Type B pancreatic cell (in vitro differentiated cells): ENCODE results near the gene MLLT1. TPM values are rescaled to one million over a fixed set of nuclear protein-coding genes. Genes with fewer than 3 reads are reported as not detected.

Source experiments
- DNase-seq: peaks from one replicate; pipeline ENCODE4 v3.0.0; 2021; ENCODE audit warnings: mixed read lengths; ENCODE audit not compliant: unreplicated experiment; ENCODE audit errors: extremely low spot score
- H3K27ac Mint-ChIP-seq: 2 replicates; pipeline ENCODE4 v1.8.0; 2021; ENCODE audit warnings: mild to moderate bottlenecking, mixed read lengths
- H3K27me3 Mint-ChIP-seq: 2 replicates; pipeline ENCODE4 v1.8.0; 2021; ENCODE audit warnings: mixed read lengths
- H3K36me3 Mint-ChIP-seq: 2 replicates; pipeline ENCODE4 v1.8.0; 2021; ENCODE audit warnings: mixed read lengths
- H3K4me1 Mint-ChIP-seq: one replicate; pipeline ENCODE4 v1.8.0; 2021; ENCODE audit warnings: mixed read lengths; ENCODE audit not compliant: unreplicated experiment
- H3K4me3 Mint-ChIP-seq: 2 replicates; pipeline ENCODE4 v1.8.0; 2021; ENCODE audit warnings: mild to moderate bottlenecking, mixed read lengths
- H3K9me3 Mint-ChIP-seq: 2 replicates; pipeline ENCODE4 v1.8.0; 2021; ENCODE audit warnings: mixed read lengths
- total RNA-seq: library from RNA; stranded (reverse); gene quantifications from 2 replicates; pipeline ENCODE4 v1.2.1, GENCODE V29; 2021; ENCODE audit warnings: low replicate concordance
- TF ChIP-seq, protein P1 (sequence below): fragments of 200-600 bp; sonication (generic); conservative IDR thresholded peaks from 2 replicates; pipeline ENCODE4 v1.5.0; 2021; ENCODE audit warnings: antibody characterized with exemption, mild to moderate bottlenecking

Gene MLLT1
- total RNA-seq, 1 donor from 2014 or later = 106 TPM

DNA sequence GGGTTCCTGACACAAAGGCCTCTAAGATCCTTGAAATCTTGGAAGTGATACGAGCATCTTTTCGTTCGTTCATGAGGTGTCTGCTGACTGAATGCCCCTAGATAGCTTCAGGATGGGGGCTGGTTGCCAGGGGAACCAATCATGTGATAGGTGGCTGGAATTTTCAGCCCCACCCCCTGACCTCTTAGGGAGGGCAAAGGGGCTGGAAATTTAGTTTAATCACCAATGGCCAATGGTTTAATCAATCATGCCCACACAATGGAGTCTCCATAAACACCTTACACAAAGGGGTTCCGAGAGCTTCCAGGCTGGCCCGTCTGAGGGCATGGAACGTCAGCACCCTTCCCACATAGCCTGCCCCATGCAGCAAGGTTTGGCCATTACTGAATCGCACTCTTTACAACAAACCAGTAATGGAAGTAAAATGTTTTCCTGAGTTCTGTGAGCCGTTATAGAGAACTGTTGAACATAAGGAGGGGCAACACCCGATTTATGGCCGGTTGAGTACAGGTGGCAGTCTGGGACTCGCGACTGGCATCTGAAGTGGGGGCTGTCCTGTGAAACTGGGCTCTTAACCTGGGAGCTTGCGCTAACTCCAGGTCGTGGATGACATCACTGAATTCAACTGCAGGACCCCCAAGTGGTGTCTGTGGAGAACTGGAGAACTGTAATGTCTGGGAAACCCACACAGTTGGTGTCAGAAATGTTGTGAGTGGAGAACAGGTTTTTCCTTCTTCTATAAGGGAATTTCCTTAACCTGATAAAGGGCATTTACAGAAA, 25.6 kb downstream of the MLLT1 start:
- TF ChIP-seq, protein P1, sequence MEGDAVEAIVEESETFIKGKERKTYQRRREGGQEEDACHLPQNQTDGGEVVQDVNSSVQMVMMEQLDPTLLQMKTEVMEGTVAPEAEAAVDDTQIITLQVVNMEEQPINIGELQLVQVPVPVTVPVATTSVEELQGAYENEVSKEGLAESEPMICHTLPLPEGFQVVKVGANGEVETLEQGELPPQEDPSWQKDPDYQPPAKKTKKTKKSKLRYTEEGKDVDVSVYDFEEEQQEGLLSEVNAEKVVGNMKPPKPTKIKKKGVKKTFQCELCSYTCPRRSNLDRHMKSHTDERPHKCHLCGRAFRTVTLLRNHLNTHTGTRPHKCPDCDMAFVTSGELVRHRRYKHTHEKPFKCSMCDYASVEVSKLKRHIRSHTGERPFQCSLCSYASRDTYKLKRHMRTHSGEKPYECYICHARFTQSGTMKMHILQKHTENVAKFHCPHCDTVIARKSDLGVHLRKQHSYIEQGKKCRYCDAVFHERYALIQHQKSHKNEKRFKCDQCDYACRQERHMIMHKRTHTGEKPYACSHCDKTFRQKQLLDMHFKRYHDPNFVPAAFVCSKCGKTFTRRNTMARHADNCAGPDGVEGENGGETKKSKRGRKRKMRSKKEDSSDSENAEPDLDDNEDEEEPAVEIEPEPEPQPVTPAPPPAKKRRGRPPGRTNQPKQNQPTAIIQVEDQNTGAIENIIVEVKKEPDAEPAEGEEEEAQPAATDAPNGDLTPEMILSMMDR = no peak
- DNase-seq = no peak
- peaks cover 25% of the 10 kb centered on the region for H3K36me3 Mint-ChIP-seq
- no peaks in the 10 kb centered on the region for H3K27me3 Mint-ChIP-seq
- H3K27ac Mint-ChIP-seq = no peak overlapping the region
- no peaks in the 10 kb centered on the region for H3K9me3 Mint-ChIP-seq
- no peak overlapping the region for H3K4me3 Mint-ChIP-seq
- H3K4me1 Mint-ChIP-seq = peaks cover 19% of the 10 kb centered on the region

DNA sequence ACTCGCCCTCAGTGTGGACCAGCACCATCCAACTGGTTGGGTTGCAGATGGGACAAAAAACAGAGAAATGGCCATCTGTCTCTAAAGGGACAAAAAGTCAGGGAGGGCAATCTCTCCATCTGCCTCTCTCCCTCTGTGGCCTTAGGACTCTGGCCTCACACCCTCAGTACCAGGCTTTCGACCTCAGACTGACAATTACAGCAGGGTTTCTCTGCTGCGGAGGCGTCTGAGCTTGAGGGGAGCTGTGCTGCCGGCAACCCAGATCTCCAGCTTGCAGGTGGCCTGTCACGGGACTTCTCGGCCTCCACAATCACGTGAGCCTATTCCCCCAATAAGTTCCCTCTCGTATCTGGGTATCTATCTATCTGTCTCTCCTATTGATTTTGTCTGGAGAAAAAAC, 27.7 kb downstream of the MLLT1 start:
- peaks cover 38% of the 10 kb centered on the region for H3K36me3 Mint-ChIP-seq
- DNase-seq = no peak
- peaks cover 23% of the 10 kb centered on the region for H3K4me1 Mint-ChIP-seq
- H3K9me3 Mint-ChIP-seq = no peaks in the 10 kb centered on the region
- no peaks in the 10 kb centered on the region for H3K27me3 Mint-ChIP-seq
- H3K27ac Mint-ChIP-seq = no peak overlapping the region
- TF ChIP-seq, protein P1 = no peak
- H3K4me3 Mint-ChIP-seq = no peak overlapping the region

DNA sequence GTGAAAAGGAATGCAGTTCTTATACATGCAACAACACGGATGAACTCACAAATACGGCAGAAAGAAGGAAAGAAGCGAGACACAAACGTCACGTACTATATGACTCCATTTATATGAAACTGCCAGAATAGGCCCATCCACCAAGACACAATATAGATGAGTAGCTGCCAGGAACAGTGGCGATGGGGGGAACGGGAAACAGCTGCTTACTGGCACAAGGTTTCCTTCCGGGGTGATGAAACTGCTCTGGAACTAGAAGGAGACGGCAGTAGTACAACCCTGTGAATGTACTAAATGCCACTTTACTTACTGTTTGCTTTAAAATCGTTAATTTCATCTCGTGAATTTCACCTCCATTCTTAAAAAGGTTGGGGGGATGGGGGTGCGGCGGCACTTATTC, 28.9 kb downstream of the MLLT1 start:
- DNase-seq = no peak
- TF ChIP-seq, protein P1 = no peak
- no peak overlapping the region for H3K4me3 Mint-ChIP-seq
- no peaks in the 10 kb centered on the region for H3K27me3 Mint-ChIP-seq
- H3K9me3 Mint-ChIP-seq = no peaks in the 10 kb centered on the region
- H3K36me3 Mint-ChIP-seq = peaks cover 44% of the 10 kb centered on the region
- no peak overlapping the region for H3K27ac Mint-ChIP-seq
- H3K4me1 Mint-ChIP-seq = peaks cover 23% of the 10 kb centered on the region

DNA sequence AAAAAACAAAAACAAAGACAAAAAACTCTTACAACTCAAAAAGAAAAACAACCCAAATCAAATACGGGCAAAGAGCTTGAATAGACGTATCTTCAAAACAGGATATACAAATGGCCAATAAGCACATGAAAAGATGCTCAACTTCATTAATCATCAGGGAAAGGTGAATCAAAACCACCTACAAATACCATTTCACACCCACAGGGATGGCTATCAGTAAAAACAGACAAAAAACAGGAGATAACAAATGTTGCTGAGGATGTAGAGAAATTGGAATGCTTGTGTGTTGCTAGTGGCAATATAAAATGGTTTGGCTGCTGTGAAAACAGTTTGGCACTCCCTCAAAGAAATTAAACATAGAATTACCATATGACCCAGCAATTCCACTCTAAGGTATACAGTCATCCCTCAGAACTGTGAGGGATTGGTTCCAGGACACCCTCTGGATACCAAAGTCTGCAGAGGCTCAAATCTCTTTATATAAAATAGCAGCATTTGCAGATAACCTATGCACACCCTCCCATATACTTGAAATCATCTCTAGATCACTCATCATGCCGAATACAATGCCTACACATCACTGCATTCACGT, 29.7 kb downstream of the MLLT1 start:
- no peaks in the 10 kb centered on the region for H3K27me3 Mint-ChIP-seq
- H3K36me3 Mint-ChIP-seq = peaks cover 42% of the 10 kb centered on the region
- H3K9me3 Mint-ChIP-seq = no peaks in the 10 kb centered on the region
- DNase-seq = no peak
- TF ChIP-seq, protein P1 = no peak
- H3K27ac Mint-ChIP-seq = no peak overlapping the region
- peaks cover 23% of the 10 kb centered on the region for H3K4me1 Mint-ChIP-seq
- no peak overlapping the region for H3K4me3 Mint-ChIP-seq

DNA sequence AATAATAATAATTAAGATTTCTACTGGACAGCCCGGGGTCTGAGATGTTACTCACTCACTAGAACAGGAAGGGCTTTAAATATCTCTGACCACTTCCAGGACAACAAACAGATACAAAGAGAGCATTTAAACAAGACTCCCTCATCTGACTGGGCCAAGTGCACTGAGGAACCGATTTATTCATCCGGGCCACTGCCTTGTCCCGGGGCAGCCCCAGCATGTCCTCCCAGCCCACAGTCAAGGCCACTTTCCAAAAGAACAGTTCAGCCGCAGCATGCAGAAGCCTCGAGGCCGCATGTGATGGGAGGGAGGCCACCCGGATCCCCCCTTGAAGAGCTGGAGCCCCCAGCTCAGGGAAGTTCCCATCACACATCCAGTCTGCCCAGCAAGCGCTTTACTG, 30.5 kb downstream of the MLLT1 start:
- TF ChIP-seq, protein P1 = no peak
- Mint-ChIP-seq H3K27me3 (no peaks in the 10 kb centered on the region), H3K4me3 (no peak overlapping the region), H3K36me3 (peaks cover 47% of the 10 kb centered on the region), H3K9me3 (no peaks in the 10 kb centered on the region), H3K27ac (no peak overlapping the region), H3K4me1 (peaks cover 28% of the 10 kb centered on the region)
- no peak for DNase-seq
